Hepatocyte (in vitro differentiated cells): Measurements from ENCODE around the gene NEK8. TPM values are rescaled to one million over a fixed set of nuclear protein-coding genes. Genes with fewer than 3 reads are reported as not detected.

Source experiments
- DNase-seq: peaks from one replicate; pipeline ENCODE4 v3.0.0-alpha.2; 2016; ENCODE audit warnings: low spot score
- H2AFZ ChIP-seq: fragments of 200-600 bp; sonication (generic); 2 replicates; pipeline ENCODE4 v1.6.0; 2016; ENCODE audit warnings: antibody characterized with exemption, mild to moderate bottlenecking
- H3K27ac ChIP-seq: fragments of 200-600 bp; sonication (generic); 2 replicates; pipeline ENCODE4 v1.5.1; 2016; ENCODE audit warnings: mild to moderate bottlenecking
- H3K27me3 ChIP-seq: fragments of 200-600 bp; sonication (generic); 2 replicates; pipeline ENCODE4 v1.6.1; 2016
- H3K36me3 ChIP-seq: fragments of 200-600 bp; sonication (generic); replicated peaks from 2 replicates; pipeline ENCODE4 v1.5.1; 2016; ENCODE audit warnings: low read depth; ENCODE audit not compliant: insufficient read depth
- H3K4me1 ChIP-seq: fragments of 200-600 bp; sonication (generic); 2 replicates; pipeline ENCODE4 v1.5.1; 2016; ENCODE audit warnings: mild to moderate bottlenecking, moderate library complexity; ENCODE audit not compliant: insufficient read depth
- H3K4me2 ChIP-seq: fragments of 200-600 bp; sonication (generic); 2 replicates; pipeline ENCODE4 v1.6.0; 2016
- H3K4me3 ChIP-seq: fragments of 200-600 bp; sonication (generic); 2 replicates; pipeline ENCODE4 v1.5.1; 2016; ENCODE audit warnings: mild to moderate bottlenecking
- H3K79me2 ChIP-seq: fragments of 200-600 bp; sonication (generic); 2 replicates; pipeline ENCODE4 v1.6.0; 2017; ENCODE audit warnings: mild to moderate bottlenecking
- H3K9me2 ChIP-seq: fragments of 200-600 bp; sonication (generic); replicated peaks from 2 replicates; pipeline ENCODE4 v1.6.0; 2017; ENCODE audit warnings: mild to moderate bottlenecking; ENCODE audit not compliant: insufficient read depth
- H3K9me3 ChIP-seq: fragments of 200-600 bp; sonication (generic); 2 replicates; pipeline ENCODE4 v1.5.1; 2016; ENCODE audit warnings: low read depth, mild to moderate bottlenecking
- H4K20me1 ChIP-seq: fragments of 200-600 bp; sonication (generic); 2 replicates; pipeline ENCODE4 v1.6.0; 2016; ENCODE audit warnings: mild to moderate bottlenecking; ENCODE audit not compliant: insufficient read depth, poor library complexity, severe bottlenecking
- CTCF ChIP-seq: fragments of 200-600 bp; sonication (generic); IDR thresholded peaks from 2 replicates; pipeline ENCODE4 v1.5.1; 2016; ENCODE audit warnings: antibody characterized with exemption, mild to moderate bottlenecking; ENCODE audit not compliant: poor library complexity
- EZH2 ChIP-seq: fragments of 200-600 bp; sonication (generic); IDR thresholded peaks from 2 replicates; pipeline ENCODE4 v1.6.1; 2016; ENCODE audit warnings: antibody characterized with exemption, mild to moderate bottlenecking, borderline replicate concordance
- EZH2phosphoT487 ChIP-seq: fragments of 200-600 bp; sonication (generic); IDR thresholded peaks from one replicate; pipeline ENCODE4 v1.6.1; 2018; ENCODE audit warnings: antibody characterized with exemption, mild to moderate bottlenecking, low read depth, moderate library complexity; ENCODE audit not compliant: unreplicated experiment, severe bottlenecking
- WGBS: methylation state at CpG from one replicate; pipeline ENCODE4 v1.1.6; 2016; ENCODE audit warnings: low lambda C conversion rate; ENCODE audit errors: missing lambda C conversion rate; 5-methylcytosine and 5-hydroxymethylcytosine counted together
- polyA plus RNA-seq: library from polyadenylated mRNA; unstranded; fragments of >200 nt; fragmentation: Nextera tagmentation; extraction: Ambion mirVana; gene quantifications from 2 replicates; pipeline ENCODE4 v1.2.1, GENCODE V29; 2016
- total RNA-seq: library from RNA; depleted of rRNA; stranded (reverse); fragments of >200 nt; gene quantifications from 2 replicates; pipeline ENCODE4 v1.2.3, GENCODE V29; 2014

The NEK8 gene
- total and polyA plus RNA-seq, 2 experiments from 2014 or later, result 5.5 to 8.1 TPM

DNA sequence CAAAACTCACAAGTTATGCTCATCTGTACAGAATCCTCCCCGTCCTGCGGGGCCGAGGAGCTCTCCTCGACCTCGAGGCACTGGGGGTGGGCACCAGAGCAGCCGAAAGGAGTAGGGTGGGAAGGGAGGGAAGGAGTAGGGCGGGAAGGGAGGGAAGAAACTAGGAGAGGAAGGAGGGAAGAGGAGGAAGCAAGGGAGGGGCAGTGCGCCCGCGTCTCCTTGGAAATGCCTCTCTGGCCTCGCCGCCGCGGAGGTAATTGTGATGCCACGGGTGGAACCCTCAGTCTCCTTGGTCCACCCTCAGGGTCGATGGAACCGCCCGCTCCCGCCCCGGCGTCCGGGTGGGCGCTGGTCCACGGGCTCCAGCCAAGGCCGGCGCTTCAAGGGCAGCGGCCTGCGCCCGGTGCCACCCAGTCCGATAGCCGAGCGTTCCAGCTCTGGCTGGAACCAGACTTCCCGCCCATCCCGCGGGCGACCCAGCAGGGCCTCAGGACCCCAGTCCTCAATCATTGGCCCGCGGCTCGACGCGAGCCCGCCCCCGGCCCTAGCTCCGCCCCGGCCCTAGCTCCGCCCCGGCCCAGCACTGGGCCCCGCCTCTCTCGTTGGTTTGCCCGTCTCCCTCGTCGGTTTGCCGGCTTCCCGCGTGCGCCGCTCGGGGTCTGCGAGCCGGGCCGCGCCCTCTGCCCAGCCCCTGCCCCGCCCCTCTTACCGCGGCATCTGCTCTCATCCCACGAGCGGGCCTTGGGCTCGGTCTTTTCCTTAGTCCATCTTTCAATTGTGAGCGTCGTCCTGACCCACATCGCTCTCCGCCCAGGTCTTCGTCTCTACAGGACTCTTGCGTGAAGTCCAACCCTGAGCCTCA lies 17.5 kb upstream of the NEK8 start:
- Histone ChIP-seq H3K4me2 (peak overlapping the region; percentile 85), H4K20me1 (no peaks in the 10 kb centered on the region), H3K36me3 (no peaks in the 10 kb centered on the region), H3K4me1 (peaks cover 24% of the 10 kb centered on the region), H3K79me2 (peaks cover 19% of the 10 kb centered on the region), H3K9me2 (no peaks in the 10 kb centered on the region), H3K4me3 (peak overlapping the region; percentile 34), H2AFZ (peak overlapping the region; percentile 30), H3K27me3 (no peaks in the 10 kb centered on the region), H3K27ac (peak overlapping the region; percentile 97), H3K9me3 (no peaks in the 10 kb centered on the region)
- no peak for TF ChIP-seq EZH2phosphoT487
- TF ChIP-seq CTCF, result no peak
- no peak for TF ChIP-seq EZH2
- 2% methylated on average over 30 of the region's 74 CpGs for WGBS
- DNase-seq, result peak; percentile 97

DNA sequence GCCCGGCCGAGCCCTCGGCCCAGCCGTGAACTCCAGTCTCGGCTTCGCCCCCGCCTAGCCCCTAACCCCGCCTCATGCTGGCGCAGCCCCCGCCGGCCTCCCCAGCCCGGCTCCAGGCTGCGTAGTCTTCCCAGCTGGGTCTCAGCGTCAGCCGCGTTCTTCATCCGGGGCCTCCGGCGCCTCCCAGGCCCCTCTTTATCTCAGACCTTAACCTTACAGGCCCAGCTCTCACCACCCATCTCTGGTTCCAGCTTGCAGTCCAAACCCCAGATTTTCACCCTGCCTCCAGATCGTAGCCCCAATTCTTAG lies 16.9 kb upstream of the NEK8 start, which contains the start of gene PROCA1:
TSS of gene PROCA1 (minus strand) at position 166 of the 309 bp plus-strand sequence. CDS start 228 bp downstream, outside the sequence.
- Histone ChIP-seq H3K4me1 (peaks cover 28% of the 10 kb centered on the region), H3K4me3 (peak within 1 kb of the TSS; percentile 34), H3K9me2 (no peaks in the 10 kb centered on the region), H3K36me3 (no peaks in the 10 kb centered on the region), H3K4me2 (peak within 1 kb of the TSS; percentile 85), H3K27ac (peak within 1 kb of the TSS; percentile 97), H3K79me2 (peaks cover 25% of the 10 kb centered on the region), H3K27me3 (no peaks in the 10 kb centered on the region), H3K9me3 (no peaks in the 10 kb centered on the region), H2AFZ (peak within 1 kb of the TSS; percentile 30), H4K20me1 (peaks cover 4% of the 10 kb centered on the region)
- DNase-seq, result peak; percentile 75
- 4% methylated on average over 16 of the region's 20 CpGs for WGBS
- no peak for TF ChIP-seq EZH2
- no peak for TF ChIP-seq EZH2phosphoT487
- no peak for TF ChIP-seq CTCF

DNA sequence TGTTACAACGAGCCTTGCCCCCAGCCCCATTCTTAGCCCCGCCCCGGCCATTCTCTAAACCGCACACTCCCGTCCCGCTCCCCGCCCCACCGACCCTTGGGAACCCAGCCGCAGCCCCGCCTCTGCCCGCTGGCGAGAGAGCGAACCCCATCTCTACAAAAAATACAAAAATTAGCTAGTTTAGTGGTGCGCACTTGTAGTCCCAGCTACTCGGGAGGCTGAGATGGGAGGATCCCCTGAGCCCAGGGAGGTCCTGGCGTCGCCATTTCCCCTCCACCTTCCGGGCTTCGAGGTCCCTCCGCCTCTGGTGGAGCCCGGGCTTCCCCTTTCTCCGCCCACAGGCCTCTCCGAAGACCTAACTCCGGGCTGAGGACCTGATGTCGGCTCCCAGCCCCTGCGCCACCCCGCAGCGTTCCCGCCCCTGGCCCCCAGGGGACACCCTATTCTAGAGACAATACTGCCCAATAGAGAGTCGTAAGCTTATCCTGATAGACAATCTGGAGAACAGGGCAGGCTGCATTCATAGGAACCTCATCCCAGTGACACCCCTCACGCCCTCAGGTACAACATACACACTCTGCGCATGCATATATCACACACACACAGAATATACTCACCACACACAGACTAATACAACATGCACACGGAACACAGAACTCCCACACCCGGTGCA lies 16.4 kb upstream of the NEK8 start:
- Histone ChIP-seq H3K4me1 (peaks cover 30% of the 10 kb centered on the region), H3K4me2 (peak overlapping the region; percentile 85), H3K9me3 (no peaks in the 10 kb centered on the region), H3K9me2 (no peaks in the 10 kb centered on the region), H3K4me3 (no peak overlapping the region), H3K36me3 (no peaks in the 10 kb centered on the region), H3K27ac (peak overlapping the region; percentile 97), H3K79me2 (peaks cover 30% of the 10 kb centered on the region), H2AFZ (peak overlapping the region; percentile 17), H3K27me3 (no peaks in the 10 kb centered on the region), H4K20me1 (peaks cover 5% of the 10 kb centered on the region)
- DNase-seq, result peak; percentile 57
- 29% methylated on average over 25 of the region's 34 CpGs for WGBS
- TF ChIP-seq CTCF (no peak), EZH2phosphoT487 (no peak), EZH2 (no peak)
